GM18511 (cell line): ENCODE results near the gene RDX.
A peak's percentile ranks its signal among the peaks of the same experiment; 100 is the strongest.

Source experiments
- ATAC-seq: cut with Tn5 transposase; IDR thresholded peaks from one replicate; pipeline ENCODE4 v1.9.1; 2021; ENCODE audit warnings: mild to moderate bottlenecking, moderate library complexity; ENCODE audit not compliant: unreplicated experiment

The RDX gene

DNA sequence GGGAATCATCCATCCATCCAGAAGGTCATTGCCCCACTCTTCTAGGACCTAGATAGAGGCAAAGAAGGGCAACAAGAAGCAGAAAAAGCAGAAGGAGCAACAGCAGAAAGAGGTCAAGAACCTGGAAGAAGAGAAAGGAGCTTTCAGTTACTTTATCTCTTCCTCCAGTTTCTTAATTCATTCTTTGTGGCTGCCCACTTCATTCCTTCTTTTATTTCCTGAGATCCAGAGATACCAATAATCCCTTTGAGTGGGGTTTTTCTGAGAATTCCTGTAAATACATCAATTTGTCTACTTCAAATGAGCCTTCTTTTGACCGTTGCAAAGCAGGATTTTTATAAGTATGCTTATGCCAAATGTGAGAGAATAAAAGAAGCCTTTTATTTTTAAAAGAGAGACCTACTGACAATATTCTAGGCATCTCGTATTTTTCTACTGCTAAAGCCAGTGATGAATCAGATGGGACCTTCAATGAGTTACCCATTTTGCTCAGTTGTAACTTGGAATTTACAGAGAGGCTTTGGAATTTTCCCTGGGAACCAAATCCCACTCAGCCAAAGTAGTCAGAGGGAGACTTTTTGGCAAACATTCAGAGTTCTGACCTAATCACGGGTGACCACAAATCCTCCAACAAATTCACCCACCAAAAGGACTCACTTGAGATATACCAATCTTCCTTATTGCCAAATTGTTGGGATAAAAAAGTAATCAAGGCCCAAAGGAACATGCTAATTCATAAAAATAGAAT is 148.3 kb downstream of the RDX start:
- ATAC-seq: peak; percentile 10

DNA sequence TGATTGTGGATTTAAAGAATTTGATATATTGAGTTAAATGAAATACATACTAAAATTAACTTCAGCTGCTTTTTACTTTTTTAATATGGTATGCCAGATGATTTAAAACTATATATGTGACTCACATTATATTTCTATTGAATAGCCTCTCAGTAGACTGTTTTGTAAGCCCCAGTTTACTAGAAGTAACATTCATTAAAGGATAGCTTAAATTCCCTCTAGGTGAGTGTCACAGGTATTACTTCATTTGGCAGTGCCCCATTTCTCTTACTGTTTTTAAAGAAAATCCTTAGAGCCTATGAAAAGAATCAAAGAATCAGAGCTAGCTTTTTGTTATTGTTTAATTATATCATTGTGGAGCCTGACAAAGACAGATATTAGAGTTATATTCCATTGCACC is 154.6 kb downstream of the RDX start:
- ATAC-seq: no peak

DNA sequence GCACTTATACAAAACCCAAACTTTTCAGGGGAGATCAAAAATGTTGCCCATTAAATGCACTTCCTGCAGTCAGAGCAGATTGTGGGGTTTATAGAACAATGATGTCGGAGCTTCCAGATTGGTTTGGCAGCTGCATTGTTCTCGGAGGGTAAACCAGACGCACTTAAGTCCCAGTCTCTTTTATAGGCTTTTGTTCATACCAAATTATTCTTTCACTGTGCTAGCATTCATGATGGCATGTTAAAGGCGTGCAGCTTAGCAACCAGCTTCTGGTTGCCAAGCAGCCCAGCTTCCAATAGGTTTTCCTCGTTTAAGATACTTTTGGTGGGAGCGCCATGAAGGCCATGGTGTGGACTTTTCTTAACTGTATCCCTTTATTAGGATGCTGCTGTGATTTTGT is 162.3 kb downstream of the RDX start:
- no peak for ATAC-seq

DNA sequence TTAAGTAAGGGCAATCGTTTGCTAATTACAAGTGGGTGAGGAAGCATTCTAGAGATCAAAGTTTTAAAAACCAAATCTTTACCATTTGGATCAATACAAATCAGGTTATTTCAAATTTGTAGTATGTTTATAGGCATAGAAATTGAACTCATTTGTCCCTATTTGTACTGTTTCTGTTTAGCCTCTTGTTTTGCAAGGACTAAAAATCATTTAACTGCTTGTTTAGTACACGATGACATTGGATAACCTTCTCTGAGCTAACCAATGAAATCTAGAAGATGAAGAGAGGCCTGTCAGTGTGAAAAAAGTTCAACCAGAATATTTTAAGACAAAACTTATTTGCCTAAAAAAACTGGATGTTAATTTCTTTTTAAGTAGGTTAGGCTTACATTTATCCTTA is 163.3 kb downstream of the RDX start:
- ATAC-seq: no peak

DNA sequence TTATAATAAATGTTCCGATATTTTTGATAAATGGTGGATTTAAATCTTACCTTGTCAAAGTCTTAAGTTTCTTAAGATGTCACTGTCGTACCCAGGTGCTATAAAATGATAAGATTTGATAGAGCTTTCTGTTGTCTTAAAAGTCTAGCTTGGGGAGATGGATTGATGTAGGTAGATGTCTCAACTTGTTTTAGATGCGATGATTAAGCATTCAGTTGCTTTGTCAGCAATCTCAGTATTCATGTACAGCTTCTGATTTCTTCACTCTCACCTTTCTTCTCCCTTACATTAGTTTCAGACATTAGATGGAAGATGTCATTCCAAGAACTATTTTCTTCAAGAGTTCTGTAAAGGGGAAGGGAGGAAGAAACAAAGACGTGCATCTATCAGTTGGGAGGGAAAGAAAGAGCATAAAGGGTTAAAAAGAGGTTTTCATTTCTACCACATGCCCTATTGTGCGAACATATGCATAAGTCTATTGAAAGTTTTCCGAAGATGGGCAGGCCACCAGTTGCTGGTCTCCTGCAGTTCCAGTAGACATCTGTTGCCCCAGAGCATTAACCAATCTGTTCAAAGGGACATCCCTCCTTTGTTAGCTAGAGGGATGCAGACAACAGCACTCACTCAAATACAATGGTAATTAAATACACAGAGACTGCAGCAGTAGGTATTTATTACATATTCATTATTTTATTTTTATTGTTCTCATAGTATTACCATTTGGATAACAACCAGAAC is 164.9 kb downstream of the RDX start:
- ATAC-seq: no peak

DNA sequence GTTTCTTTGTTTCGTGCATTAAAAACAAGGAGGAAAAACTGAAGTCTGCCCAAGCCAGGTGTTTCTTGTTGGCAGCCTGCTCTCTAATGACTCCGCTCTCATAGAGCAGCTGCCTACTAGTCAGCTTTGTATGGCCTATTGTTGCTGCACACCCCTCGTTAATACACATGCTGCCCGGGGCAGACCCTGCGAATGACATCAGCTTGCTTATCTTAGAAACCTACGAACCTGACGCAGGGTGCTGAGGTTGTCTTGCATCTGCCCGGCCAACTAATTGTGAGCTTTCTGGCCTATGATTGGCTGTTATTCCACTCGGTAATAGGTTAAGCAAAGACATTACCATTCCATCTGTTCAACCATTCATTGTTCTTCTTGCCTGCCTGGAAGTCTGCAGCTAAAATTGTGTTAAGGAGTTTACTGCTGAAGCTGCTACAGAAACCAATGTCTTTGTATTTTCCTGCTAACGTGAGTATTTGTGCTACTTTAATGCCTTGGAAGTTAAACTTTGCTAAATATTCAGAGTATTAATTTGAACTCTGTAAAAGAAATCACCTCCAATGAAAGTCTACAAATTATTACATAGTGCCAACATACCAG is 165.7 kb downstream of the RDX start:
- no peak for ATAC-seq

DNA sequence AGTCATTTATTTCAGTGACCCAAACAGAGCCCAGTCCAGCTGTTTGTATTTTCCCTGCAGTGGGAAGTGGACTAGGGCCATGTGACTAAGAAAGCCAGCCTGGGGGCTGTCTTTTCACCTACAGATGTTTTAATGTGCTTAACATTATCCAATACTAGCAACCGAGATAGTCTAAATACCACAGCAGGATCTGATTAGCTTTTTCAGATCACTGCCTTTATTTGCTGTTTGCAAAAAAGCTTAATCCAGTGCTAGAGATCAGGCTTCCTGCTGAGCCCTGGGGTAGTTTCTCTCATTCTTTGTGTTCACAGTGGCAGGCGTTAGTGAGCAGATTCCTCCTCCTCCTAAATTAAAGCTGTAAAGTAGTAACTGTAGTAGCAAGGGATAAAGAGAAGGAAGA is 168.3 kb downstream of the RDX start:
- ATAC-seq: no peak

DNA sequence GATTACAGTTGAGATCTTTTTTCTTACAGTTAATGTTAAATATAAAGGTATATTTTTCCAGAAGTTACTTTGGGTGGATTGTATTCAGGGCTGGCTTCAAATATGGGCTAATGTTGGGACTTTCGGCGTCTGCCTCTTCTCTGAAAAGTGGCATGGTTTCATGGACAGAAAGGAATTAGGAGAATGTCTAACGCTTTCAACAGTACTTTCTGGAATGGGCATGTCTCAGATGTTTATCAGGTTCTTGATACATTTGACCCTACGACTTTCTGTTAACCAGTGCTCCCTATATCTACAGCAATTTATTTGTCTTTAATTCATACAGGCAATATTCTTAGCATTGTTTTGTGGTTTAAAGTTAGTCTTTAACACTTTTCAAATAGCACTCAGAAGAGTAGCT is 169.5 kb downstream of the RDX start:
- no peak for ATAC-seq

DNA sequence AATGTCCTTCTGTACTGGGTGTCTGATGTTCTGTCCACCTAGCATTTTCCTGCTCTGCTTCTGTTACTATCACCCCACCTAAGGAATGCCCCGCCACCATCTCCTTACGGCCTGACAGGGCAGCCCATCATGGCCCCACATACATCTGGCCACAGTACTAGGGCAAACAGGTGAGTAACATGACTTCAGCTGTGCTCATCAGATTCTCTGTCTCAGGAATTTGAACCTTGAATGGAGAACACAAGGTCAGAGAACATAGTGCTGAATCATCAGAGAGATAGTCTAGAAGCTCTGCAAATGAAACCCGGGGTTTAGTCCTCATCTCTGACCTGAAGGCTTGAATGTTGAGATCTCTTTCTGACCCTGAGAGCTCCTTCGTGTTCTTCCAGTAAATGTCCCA is 170.8 kb downstream of the RDX start:
- no peak for ATAC-seq
